ENCODE data around the gene FAHD2A.

Gene FAHD2A

DNA sequence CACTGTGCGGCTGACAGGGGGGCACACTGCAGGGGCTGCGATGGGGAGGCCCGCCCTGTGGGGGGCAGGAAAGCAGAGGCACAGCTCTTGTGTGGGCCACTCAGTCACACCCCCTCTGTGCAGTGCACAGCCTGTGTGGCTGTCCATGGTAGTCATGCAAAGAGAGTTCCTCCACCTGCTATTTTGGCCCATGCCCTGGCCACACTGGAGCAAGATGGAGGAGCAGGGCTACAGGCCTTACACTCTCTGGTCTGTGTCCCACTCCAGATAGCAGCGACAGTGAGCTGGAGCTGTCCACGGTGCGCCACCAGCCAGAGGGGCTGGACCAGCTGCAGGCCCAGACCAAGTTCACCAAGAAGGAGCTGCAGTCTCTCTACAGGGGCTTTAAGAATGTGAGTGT, 28.5 kb upstream of the FAHD2A start:
- TF ChIP-seq FOXM1 (IDR thresholded peaks at IDR 0.05; ENCODE audit: borderline replicate concordance, low read depth) (no peak), ZBTB7A (IDR thresholded peaks at IDR 0.05; ENCODE audit: low read depth) (no peak)
- TF ChIP-seq, protein P1, sequence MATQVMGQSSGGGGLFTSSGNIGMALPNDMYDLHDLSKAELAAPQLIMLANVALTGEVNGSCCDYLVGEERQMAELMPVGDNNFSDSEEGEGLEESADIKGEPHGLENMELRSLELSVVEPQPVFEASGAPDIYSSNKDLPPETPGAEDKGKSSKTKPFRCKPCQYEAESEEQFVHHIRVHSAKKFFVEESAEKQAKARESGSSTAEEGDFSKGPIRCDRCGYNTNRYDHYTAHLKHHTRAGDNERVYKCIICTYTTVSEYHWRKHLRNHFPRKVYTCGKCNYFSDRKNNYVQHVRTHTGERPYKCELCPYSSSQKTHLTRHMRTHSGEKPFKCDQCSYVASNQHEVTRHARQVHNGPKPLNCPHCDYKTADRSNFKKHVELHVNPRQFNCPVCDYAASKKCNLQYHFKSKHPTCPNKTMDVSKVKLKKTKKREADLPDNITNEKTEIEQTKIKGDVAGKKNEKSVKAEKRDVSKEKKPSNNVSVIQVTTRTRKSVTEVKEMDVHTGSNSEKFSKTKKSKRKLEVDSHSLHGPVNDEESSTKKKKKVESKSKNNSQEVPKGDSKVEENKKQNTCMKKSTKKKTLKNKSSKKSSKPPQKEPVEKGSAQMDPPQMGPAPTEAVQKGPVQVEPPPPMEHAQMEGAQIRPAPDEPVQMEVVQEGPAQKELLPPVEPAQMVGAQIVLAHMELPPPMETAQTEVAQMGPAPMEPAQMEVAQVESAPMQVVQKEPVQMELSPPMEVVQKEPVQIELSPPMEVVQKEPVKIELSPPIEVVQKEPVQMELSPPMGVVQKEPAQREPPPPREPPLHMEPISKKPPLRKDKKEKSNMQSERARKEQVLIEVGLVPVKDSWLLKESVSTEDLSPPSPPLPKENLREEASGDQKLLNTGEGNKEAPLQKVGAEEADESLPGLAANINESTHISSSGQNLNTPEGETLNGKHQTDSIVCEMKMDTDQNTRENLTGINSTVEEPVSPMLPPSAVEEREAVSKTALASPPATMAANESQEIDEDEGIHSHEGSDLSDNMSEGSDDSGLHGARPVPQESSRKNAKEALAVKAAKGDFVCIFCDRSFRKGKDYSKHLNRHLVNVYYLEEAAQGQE (IDR thresholded peaks at IDR 0.05; ENCODE audit: low read depth), result peak; percentile 73
- TF ChIP-seq, protein P2, sequence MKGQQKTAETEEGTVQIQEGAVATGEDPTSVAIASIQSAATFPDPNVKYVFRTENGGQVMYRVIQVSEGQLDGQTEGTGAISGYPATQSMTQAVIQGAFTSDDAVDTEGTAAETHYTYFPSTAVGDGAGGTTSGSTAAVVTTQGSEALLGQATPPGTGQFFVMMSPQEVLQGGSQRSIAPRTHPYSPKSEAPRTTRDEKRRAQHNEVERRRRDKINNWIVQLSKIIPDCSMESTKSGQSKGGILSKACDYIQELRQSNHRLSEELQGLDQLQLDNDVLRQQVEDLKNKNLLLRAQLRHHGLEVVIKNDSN (IDR thresholded peaks at IDR 0.05), result no peak

DNA sequence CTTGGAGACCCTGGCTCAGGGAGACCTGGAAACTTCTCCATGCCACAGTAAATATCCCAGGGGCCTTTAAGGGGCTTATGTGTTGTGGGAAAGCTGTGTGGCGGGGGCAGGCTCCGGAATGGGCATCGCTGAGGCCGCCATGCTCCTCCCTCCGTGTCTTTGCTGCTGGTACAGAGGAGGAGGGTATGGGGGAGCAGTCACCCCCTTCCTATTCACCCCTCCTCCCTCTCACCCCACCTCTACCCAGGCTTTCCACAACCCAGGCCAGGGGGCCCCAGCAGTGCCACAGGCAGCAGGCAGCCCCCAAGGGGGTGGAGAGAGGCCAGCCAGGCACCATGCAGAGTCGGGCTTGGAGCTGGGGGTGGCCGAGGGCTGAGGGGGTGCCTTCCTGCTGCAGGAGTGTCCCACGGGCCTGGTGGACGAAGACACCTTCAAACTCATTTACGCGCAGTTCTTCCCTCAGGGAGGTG, 28.0 kb upstream of the FAHD2A start:
- TF ChIP-seq EP300 (IDR thresholded peaks at IDR 0.05; ENCODE audit: borderline replicate concordance) (no peak), TAF1 (IDR thresholded peaks at IDR 0.05; ENCODE audit: low read depth) (no peak), CREB1 (IDR thresholded peaks at IDR 0.05; ENCODE audit: low read depth) (no peak), FOXM1 (IDR thresholded peaks at IDR 0.05; ENCODE audit: borderline replicate concordance, low read depth) (no peak), NFIC (IDR thresholded peaks at IDR 0.05) (no peak), RAD21 (IDR thresholded peaks at IDR 0.05; ENCODE audit: low read depth) (no peak), TEAD4 (IDR thresholded peaks at IDR 0.05) (no peak), TCF12 (IDR thresholded peaks at IDR 0.05; ENCODE audit: low read depth) (no peak), CEBPB (IDR thresholded peaks at IDR 0.05) (no peak), YY1 (IDR thresholded peaks at IDR 0.05; ENCODE audit: low read depth) (no peak)
- TF ChIP-seq, protein P2 (IDR thresholded peaks at IDR 0.05), result no peak
- TF ChIP-seq, protein P1 (IDR thresholded peaks at IDR 0.05; ENCODE audit: low read depth), result no peak
- TF ChIP-seq, protein P3, sequence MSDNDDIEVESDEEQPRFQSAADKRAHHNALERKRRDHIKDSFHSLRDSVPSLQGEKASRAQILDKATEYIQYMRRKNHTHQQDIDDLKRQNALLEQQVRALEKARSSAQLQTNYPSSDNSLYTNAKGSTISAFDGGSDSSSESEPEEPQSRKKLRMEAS (IDR thresholded peaks at IDR 0.05), result no peak

DNA sequence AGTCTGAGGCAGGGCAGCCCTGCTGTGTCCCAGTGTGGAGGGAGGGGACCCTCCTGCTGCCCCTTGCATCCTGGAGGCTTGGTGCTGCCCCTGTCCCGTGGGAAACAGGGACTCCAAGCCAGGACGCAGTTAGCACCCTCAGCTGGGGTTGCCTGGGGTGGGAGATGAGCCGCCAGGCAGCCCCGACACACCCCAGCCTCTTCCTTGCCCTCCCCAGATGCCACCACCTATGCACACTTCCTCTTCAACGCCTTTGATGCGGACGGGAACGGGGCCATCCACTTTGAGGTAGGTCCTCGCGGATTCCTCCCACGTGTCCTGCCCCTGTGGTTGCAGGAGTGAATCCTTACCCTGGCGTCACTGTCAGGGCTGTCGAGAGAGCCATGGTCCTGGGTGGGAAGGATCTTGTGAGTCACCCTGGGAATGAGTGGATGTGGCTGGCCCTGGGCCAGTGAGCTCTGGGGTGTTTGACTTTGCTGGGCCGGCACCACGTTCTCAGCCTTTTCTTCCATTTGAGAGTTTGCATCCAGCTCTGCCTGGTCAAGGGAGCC, 27.5 kb upstream of the FAHD2A start:
- TF ChIP-seq EP300 (IDR thresholded peaks at IDR 0.05; ENCODE audit: borderline replicate concordance) (no peak), CEBPB (IDR thresholded peaks at IDR 0.05) (no peak), YY1 (IDR thresholded peaks at IDR 0.05; ENCODE audit: low read depth) (no peak), FOXM1 (IDR thresholded peaks at IDR 0.05; ENCODE audit: borderline replicate concordance, low read depth) (no peak), CREB1 (IDR thresholded peaks at IDR 0.05; ENCODE audit: low read depth) (no peak), TCF12 (IDR thresholded peaks at IDR 0.05; ENCODE audit: low read depth) (no peak), TAF1 (IDR thresholded peaks at IDR 0.05; ENCODE audit: low read depth) (no peak), EGR1 (IDR thresholded peaks at IDR 0.05) (no peak), RAD21 (IDR thresholded peaks at IDR 0.05; ENCODE audit: low read depth) (no peak), ZBTB7A (IDR thresholded peaks at IDR 0.05; ENCODE audit: low read depth) (no peak), TEAD4 (IDR thresholded peaks at IDR 0.05) (no peak), NFIC (IDR thresholded peaks at IDR 0.05) (no peak)
- TF ChIP-seq, protein P2 (IDR thresholded peaks at IDR 0.05), result no peak
- TF ChIP-seq, protein P1 (IDR thresholded peaks at IDR 0.05; ENCODE audit: low read depth), result no peak
- TF ChIP-seq, protein P3 (IDR thresholded peaks at IDR 0.05), result no peak

DNA sequence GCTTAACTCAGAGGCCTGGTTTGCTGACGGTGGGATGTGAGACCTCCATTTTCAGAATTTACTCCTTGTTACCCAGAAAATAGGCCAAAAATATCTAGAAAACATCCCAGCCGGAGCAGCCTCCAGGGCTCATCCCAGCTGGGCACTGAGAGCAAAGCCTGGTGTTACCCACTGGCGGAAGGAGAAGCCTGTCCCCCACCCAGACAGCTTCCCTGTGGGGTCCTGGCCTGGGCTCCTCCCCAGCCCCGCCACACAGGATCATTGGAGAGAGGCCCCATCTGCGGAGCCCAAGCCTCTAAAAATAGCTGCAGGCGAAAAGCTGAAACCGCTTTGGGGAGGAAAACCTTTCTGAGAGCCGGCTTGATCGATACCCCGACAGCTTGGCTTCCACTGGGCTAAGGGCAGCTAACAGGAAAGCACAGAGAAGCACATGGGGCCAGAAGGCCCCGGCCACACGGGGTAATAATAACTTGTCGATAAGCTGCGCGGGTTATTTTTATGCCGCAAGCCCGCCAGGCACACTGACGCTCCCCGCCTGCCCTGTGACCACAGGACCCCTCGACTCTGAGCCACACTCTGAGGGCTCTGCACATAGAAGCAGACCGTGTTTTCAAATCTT, 26.9 kb upstream of the FAHD2A start:
- TF ChIP-seq, protein P3 (IDR thresholded peaks at IDR 0.05), result no peak
- TF ChIP-seq CREB1 (IDR thresholded peaks at IDR 0.05; ENCODE audit: low read depth) (no peak), TAF1 (IDR thresholded peaks at IDR 0.05; ENCODE audit: low read depth) (no peak)
- TF ChIP-seq, protein P1 (IDR thresholded peaks at IDR 0.05; ENCODE audit: low read depth), result no peak

All from Ishikawa (cell line).